GM11168 (cell line): Measurements from ENCODE around the gene AGAP2.
"Not testable (repeated sequence)": the region's sequence is repeated elsewhere in the genome, so short reads cannot be mapped to it uniquely, and the experiment has no call there.

Experiments
- in situ Hi-C: fragments of 300-500 bp; cut with MboI; formaldehyde crosslinking; loops from one replicate; pipeline ENCODE4 v1.12.0; 2022; ENCODE audit warnings: low sequenced_read_pairs; ENCODE audit not compliant: unreplicated experiment

AGAP2 gene

DNA sequence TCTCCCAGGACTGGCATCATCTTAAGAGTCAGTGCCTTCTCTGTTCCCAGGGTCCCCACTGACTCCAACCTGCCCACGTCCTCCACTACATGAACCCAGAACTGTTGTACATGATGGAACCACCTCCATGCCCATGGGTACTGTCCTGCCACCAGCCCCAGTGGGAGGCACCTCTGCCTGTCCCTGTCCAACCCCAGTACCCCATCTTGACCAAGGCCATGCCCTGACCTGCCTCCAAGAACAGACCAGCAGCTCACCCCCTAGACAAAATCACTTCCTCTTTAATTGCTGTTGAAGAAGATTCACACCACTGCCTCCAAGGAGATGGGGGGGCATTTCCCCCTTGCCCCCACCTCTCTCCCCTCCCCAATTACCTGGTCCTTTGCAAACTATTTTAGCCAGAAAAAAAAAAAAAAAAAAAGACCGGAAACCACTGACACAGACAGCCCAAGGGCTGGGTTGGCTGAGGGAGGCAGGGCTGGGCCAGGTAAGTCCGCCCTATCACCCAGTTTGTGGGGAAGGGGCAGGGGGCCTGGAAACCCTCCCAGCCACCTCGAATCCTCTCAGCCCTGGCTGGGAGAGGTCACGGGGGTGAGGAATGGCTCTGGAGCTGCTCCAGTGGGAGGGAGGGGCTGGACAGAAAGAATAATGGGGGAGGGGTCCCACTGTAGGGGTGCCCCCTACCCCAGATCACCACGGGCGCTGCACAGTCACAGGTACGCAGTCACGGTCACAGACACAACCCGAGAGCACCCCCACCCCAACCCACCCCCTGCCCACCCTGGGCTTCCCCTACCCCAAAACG lies 13.4 kb downstream of the AGAP2 start:
- in situ Hi-C loops, result no loop called here

DNA sequence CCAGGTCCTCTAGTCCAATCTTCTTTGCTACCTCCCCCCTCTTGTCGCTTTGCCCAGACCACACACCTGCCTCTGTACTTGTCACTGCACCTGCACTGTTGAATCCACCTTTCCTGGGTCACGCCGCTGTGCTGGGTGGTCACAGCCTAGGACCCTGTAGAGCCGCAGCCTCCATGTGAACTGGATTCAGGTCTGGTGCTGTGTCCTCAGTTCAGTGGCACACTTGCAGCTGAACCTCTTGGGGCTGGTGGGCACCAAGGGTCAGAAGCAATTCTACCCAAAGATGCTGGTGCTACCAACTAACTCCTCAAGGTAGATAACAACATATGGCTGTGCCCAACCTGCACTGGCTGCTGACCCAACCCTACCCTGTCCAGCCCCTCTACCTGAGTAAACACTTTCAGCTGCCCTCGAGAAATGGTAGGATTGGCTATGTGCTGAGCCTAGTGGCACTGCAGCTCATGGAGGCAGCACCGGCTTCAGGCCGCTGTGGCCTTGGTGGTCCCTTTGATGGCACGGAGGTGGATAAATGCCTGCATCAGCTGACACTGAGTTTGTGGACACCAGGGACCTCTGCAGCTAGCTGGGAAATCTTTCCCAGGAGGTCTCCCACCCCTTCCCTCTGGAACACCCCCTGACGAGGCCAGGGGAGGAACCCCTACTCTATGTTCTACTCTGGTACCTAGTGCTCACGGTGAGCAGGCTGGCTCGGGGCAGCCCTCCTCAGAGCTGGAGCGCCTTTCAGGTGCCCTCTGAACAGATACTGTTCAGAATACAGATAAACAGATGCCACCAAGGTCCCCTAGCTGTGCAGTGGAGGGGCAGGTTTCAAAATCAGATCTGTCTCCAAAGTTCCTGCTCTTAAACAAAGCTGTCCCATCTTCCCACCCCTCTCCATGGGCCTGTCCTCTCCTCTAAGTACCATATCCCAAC lies 14.3 kb downstream of the AGAP2 start:
- in situ Hi-C loops, result no loop called here

DNA sequence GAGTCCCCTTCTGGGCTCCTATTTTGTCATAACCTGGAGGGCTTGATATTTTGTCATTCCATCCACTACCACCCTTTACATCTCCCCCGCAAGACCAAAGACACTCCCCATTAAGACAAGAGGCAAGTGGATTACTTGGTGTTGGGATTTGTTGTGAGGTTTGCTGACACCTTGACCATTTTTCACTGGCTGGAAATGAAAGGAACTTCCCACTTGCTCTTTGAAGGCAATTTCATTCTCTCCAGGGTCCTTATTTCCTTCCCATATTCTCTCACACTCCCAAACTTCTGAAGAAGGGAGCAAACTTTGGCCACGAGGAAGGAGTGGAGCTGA lies 14.9 kb downstream of the AGAP2 start:
- in situ Hi-C loops, result no loop called here

DNA sequence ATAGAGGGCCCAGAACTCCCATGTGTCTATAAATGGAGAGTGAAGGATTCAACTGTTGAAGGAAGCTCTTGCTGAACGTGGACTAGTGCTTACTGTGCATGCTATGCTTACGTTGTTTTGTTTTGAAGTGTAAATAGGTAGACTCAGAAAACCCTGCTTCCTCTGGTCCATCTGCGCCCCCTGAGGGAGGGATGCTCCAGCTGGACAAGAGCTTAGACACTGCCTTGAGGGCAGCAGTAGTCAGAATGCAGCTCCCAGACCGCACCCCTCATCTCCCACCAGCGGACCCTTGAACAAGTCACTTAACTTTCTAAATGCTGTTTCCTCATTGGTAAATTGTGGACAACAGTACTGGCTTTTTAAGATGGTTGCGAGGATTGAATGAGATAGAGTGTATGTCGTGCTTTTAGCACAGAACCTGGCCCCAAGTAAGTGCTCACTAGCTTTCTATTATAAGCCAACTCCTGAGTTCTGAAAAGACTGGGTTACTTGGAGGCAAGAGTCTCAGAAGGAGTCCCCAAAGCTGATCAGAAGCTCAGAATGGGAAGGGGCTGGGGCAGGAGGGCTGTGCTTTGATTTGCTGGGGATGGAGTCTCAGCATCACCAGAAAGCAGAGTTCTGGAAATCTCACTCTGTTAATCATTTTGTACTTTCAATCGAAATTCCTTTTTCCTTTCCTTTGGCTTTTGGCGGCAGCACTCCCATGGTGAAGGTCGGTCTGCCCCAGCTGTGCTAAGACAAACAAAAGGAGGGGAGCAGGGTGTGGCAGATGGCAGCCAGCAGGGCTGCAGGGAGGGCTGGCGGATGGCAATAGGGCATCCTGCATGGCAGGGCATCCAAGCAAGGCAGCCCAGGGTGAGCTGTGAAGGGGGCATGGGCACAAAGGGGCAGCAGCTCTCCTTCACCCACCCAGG lies 15.6 kb downstream of the AGAP2 start:
- in situ Hi-C loops, result no loop called here

DNA sequence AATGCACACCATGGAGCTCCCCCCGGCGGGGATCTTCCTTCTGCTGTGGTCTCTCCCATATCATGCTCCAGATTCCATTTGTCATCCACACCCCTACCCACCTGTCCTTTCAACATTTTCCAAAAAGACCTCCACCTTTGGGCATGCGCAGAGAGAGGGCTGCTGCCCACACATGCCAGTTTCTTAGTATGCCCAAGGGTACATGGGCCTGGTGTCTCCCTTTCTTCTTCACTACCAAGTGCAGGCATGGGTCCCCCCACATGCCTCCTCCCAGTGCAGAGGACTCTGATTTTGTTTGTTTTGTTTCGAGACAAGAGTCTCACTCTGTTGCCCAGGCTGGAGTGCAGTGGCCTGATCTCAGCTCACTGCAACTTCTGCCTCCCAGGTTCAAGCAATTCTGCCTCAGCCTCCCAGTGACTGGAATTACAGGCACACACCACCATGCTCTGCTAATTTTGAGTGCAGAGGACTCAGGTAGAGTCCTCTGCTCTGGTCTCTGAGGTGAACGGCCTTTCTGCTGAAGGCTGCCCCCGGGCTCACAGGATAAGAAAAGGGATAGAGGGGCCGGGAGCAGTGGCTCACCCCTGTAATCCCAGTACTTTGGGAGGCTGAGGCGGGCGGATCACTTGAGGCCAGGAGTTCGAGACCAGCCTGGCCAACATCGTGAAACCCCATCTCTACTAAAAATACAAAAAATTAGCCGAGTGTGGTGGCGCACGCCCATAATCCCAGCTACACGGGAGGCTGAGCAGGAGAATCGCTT lies 16.5 kb downstream of the AGAP2 start:
- in situ Hi-C loops, result not testable (repeated sequence)

DNA sequence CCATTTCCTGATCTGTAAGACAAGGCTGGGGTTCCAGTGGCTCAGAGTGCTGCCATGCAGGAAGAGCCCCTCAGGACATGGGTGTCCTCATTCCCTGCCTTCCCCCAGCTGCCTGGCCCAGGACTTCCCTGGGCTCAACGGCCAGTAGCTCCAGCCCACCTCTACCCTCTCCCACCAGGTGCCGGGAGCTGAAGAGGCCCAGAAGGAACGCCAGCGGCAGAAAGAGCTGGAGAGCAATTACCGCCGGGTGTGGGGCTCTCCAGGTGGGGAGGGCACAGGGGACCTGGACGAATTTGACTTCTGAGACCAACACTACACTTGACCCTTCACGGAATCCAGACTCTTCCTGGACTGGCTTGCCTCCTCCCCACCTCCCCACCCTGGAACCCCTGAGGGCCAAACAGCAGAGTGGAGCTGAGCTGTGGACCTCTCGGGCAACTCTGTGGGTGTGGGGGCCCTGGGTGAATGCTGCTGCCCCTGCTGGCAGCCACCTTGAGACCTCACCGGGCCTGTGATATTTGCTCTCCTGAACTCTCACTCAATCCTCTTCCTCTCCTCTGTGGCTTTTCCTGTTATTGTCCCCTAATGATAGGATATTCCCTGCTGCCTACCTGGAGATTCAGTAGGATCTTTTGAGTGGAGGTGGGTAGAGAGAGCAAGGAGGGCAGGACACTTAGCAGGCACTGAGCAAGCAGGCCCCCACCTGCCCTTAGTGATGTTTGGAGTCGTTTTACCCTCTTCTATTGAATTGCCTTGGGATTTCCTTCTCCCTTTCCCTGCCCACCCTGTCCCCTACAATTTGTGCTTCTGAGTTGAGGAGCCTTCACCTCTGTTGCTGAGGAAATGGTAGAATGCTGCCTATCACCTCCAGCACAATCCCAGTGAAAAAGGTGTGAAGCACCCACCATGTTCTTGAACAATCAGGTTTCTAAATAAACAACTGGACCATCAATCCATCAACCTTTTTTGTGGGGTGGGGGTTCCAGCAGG lies 17.6 kb downstream of the AGAP2 start:
- in situ Hi-C loops, result no loop called here

DNA sequence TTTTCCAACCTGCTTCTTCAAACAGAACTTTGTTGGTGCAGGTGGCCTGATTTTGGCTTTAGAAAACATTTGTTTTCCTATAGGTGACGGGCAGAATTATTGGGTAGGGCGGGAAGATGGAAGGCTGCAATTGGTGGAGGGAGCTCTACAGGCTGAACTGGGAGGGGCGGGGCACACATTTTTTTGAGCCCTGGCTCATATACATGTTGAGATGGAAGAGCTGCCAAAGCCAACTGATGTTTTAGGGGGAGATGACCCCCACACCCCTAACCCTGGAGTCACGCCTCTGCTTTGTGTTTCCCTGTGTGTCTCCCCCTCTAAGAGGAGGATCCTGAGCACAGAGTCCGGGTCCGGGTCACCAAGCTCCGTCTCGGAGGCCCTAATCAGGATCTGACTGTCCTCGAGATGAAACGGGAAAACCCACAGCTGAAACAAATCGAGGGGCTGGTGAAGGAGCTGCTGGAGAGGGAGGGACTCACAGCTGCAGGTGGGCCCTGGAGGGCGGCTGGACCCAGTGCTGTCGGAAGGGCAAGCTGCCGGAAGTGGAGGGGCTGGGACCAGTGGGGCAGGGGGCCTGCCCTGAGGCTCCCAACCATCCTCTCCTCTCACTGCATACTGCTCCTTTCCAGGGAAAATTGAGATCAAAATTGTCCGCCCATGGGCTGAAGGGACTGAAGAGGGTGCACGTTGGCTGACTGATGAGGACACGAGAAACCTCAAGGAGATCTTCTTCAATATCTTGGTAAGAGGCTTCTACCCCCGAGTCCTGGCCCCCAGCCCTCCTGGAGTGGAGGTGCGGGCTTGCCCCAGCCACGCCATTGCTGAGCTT lies 18.6 kb downstream of the AGAP2 start:
- in situ Hi-C loops, result no loop called here

DNA sequence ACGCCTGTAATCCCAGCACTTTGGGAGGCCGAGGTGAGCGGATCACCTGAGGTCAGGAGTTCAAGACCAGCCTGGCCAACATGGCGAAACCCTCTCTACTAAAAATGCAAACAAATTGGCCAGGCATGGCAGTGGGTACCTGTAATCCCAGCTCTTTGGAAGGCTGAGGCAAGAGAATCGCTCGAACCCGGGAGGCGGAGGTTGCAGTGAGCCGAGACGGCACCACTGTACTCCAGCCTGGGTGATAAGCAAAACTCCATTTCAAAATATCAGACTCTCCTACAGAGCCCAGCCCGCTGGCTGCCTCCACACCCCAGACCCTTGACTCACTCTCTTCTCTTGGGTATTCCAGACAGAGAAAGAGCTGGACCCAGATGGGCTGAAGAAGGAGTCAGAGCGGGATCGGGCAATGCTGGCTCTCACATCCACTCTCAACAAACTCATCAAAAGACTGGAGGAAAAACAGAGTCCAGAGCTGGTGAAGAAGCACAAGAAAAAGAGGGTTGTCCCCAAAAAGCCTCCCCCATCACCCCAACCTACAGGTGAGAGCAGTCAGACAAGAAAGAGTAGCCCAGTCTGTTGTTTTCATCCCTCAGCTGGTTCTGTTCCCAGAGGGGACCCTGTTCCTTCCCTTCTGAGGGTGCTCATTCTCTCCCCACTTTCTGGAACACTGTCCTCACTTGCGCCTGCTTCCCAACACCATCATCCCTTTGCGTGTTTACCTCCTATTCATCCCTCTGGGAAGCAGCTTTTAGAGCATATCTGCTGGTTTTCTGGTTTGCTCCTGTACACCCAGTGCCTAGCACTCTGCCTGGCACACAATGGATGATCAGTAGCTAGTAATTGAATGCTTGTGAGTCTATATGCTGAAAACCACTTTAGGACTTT lies 19.7 kb downstream of the AGAP2 start:
- in situ Hi-C loops, result no loop called here

DNA sequence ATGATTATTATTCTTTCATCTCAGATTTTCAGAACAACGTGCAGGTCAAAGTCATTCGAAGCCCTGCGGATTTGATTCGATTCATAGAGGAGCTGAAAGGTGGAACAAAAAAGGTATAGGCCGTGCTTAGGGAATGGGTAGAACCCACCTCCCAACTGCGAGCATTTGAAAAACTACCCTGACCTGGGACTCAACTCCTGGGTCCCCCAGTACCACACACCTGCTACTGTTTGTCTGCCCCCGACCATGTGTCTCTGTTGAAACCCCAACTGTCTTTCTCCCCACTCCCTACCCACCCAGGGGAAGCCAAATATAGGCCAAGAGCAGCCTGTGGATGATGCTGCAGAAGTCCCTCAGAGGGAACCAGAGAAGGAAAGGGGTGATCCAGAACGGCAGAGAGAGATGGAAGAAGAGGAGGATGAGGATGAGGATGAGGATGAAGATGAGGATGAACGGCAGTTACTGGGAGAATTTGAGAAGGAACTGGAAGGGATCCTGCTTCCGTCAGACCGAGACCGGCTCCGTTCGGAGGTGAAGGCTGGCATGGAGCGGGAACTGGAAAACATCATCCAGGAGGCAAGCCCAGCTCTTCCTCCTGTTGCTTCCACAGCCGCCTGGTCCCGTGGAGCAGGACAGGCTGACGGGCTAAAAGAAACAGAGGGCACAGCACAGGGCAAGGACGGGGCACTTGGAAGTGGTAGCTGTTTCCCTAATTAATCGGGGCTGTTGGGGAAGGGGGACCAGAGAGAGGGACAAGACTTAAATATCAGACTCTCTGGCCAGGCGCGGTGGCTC lies 20.5 kb downstream of the AGAP2 start:
- in situ Hi-C loops, result no loop called here

DNA sequence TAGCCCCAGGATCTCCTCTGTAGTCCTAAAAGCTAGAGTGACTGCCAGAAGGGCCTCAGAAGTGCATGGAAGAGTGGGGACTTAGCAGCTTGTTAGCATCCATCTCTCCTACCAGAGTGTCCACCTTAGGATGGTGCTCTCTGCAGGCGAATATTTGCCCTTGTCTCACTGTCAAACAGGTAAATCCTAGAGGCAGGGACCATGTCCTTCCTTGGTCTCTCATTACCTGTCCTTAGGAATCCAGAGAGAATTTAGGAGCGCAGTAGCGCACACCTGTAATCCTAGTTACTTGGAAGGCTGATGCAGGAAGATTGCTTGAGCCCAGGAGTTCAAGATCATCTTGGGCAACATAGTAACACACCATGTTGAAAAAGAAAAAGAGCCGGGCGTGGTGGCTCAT lies 21.4 kb downstream of the AGAP2 start:
- in situ Hi-C loops, result no loop called here

DNA sequence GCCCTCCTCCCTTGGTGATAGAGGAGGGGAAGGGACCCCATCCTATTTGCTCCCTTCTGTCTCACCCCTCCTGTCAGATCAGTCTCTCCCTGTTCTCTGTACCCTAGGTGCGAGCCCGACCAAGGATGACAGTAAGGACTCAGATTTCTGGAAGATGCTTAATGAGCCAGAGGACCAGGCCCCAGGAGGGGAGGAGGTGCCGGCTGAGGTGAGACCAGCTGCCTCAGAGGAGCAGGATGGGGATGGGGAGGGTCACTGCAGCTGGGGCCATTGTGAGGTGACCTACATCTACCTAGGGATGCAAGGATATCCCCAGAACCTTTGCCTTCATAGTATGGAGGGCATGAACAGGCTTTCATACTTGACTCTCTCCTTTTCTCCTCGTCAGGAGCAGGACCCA lies 22.2 kb downstream of the AGAP2 start:
- in situ Hi-C loops, result no loop called here

DNA sequence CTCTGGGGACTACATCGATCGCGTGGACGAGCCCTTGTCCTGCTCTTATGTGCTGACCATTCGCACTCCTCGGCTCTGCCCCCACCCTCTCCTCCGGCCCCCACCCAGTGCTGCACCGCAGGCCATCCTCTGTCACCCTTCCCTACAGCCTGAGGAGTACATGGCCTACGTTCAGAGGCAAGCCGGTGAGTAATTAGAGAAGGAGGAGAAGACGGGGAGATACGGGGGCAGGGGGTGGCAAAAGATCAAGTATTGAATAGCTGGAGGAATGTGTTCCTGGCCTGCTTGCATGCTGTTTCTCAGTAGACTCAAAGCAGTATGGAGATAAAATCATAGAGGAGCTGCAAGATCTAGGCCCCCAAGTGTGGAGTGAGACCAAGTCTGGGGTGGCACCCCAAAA lies 22.8 kb downstream of the AGAP2 start:
- in situ Hi-C loops, result no loop called here

DNA sequence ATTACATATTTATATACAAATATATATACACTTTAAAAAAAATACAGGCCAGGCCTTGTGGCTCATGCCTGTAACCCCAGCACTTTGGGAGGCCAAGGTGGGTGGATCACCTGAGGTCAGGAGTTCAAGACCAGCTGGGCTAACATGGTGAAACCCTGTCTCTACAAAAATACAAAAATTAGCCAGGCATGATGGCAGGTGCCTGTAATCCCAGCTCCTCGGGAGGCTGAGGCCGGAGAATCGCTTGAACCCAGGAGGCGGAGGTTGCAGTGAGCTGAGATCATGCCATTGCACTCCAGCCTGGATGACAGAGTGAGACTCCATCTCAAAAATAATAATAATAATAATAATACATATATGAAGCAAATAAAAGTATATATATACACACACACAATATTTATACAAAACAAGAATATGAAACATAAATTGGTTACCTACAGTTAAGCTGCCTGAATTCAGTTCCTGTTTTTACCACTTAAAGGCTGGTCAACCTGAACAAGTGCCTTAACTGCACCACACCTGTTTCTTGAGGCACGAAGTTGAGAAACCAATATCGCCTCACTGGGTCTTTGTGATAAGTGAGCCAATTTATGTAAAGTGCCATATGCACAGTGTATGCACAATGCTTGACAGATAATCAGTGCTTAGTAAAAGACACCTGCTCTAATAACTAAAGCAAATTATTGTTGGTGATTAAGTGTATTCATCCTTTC lies 23.4 kb downstream of the AGAP2 start:
- in situ Hi-C loops, result not testable (repeated sequence)

DNA sequence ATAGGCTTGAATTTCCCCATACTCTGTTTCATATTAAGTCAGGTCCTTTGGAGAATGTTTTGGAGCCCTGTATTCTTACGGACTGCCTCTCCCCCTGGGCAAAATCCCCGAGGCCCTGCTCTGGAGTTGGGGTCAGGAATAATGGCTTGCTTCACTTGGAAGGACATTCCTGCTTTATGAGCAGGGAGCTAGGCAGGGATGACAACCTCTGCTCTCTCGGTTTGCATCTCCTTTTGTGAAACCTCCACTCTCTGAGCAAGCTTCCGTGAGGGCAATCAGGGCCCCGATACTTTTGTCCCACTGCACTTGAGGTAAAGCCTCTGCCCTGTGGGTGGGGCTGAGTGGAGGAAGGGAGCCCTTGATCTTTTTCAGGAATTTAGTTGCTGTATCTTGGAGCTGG lies 25.3 kb downstream of the AGAP2 start:
- in situ Hi-C loops, result no loop called here

DNA sequence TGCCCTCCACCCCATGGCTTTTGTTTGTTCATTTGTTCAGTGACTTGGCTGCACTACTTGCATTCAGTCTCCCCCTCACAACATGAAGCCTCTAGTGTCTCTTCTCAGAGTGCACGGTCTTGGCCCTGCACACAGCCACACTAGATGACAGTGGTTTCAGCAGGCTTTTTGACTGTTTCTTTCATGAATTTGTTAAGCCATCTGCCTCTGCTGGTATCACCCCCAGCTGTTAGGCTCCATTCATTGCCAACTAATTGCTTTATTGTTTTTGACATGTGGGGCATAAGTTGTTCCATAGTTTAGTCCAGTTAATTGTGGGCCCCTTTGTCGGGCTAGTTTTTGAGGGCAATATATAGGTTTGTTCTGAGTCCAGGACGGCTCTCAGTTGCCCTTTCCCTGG lies 25.8 kb downstream of the AGAP2 start:
- in situ Hi-C loops, result no loop called here
